ENCODE measurements around the gene ANKRD10.
"Not testable (repeated sequence)": the region's sequence is repeated elsewhere in the genome, so short reads cannot be mapped to it uniquely, and the experiment has no call there.

ANKRD10 gene

GRCh38 chr13:110957181-110957884 lies 42.5 kb upstream of the ANKRD10 start:
- Histone ChIP-seq H3K27me3 (ENCODE audit: low read length) (no peaks in the 10 kb centered on the region), H3K9me3 (ENCODE audit: insufficient read depth, low read length) (peaks cover 11% of the 10 kb centered on the region; the same call in 1 of the 2 replicates), H3F3A (ENCODE audit: insufficient read depth) (no peaks in the 10 kb centered on the region), H3K4me2 (ENCODE audit: low read depth, low read length, poor library complexity, severe bottlenecking) (no peak overlapping the region), H2AFZ (ENCODE audit: low read depth, low read length, severe bottlenecking) (no peak overlapping the region), H3K27ac (ENCODE audit: low read depth, low read length) (no peak overlapping the region), H3K4me3 (ENCODE audit: insufficient read depth, low read length, poor library complexity, severe bottlenecking) (no peak overlapping the region), H3K9ac (ENCODE audit: low read length) (no peak overlapping the region), H3K9me2 (replicated peaks; ENCODE audit: insufficient read depth, low read length) (no peaks in the 10 kb centered on the region), H3K79me2 (ENCODE audit: insufficient read depth, low read length) (no peaks in the 10 kb centered on the region), H3K36me3 (ENCODE audit: low read length) (no peaks in the 10 kb centered on the region), H4K20me1 (ENCODE audit: low read depth, low read length) (no peaks in the 10 kb centered on the region)
- TF ChIP-seq EZH2phosphoT487 (conservative IDR thresholded peaks at IDR 0.05; ENCODE audit: low read length), result no peak
- TF ChIP-seq CTCF (IDR thresholded peaks at IDR 0.05; ENCODE audit: insufficient read depth, low read length, poor library complexity, severe bottlenecking), result no peak

DNA sequence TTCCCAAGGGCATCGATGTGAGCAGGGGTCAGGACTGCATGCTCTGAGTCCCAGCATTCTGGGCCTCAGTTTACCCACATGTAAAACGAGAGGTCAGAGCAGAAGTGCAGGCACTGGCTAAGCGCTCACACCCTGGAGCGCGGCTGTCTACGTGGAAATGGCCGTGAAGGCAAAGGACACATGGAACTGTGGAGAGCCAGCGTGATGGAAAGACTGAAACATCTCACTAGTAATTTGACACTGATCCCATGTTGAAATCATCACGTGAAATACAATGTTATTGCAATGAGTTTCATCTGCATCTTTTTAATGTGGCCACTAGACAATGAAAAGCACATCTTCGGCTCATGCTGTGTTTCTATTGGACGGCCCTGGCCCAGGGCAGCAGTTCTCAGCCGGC lies 41.3 kb upstream of the ANKRD10 start:
- not testable (repeated sequence) for H2AFZ ChIP-seq (ENCODE audit: low read depth, low read length, severe bottlenecking); H3K79me2 ChIP-seq (ENCODE audit: insufficient read depth, low read length); H3K27ac ChIP-seq (ENCODE audit: low read depth, low read length); H3F3A ChIP-seq (ENCODE audit: insufficient read depth); H3K27me3 ChIP-seq (ENCODE audit: low read length); H3K4me3 ChIP-seq (ENCODE audit: insufficient read depth, low read length, poor library complexity, severe bottlenecking); H3K9me3 ChIP-seq (ENCODE audit: insufficient read depth, low read length); H3K36me3 ChIP-seq (ENCODE audit: low read length); H3K9ac ChIP-seq (ENCODE audit: low read length); H3K4me2 ChIP-seq (ENCODE audit: low read depth, low read length, poor library complexity, severe bottlenecking); H4K20me1 ChIP-seq (ENCODE audit: low read depth, low read length); H3K9me2 ChIP-seq (replicated peaks; ENCODE audit: insufficient read depth, low read length)

DNA sequence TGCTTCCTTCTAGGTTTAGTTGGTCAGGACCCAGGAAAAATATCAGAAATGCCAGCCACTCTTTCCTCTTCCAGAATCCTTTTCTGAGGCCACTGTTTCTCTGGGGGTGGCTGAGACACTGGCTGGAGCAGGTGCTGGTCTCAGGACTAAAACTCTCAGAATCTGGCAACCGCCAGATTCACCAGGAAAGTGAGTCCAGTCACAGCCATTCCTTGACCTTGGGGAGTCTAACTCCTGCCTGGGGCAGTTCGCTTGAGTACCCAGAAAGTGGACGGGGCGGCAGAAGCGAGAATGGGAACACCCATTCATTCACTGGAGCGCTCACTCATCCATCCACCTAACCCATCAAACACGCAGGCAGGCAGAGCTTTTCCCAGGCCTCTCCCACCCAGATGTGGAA lies 40.7 kb upstream of the ANKRD10 start:
- H3K9me2 ChIP-seq (replicated peaks; ENCODE audit: insufficient read depth, low read length); H3F3A ChIP-seq (ENCODE audit: insufficient read depth); H3K27me3 ChIP-seq (ENCODE audit: low read length); H3K4me2 ChIP-seq (ENCODE audit: low read depth, low read length, poor library complexity, severe bottlenecking); H4K20me1 ChIP-seq (ENCODE audit: low read depth, low read length); H3K9ac ChIP-seq (ENCODE audit: low read length); H3K4me3 ChIP-seq (ENCODE audit: insufficient read depth, low read length, poor library complexity, severe bottlenecking); H3K27ac ChIP-seq (ENCODE audit: low read depth, low read length); H2AFZ ChIP-seq (ENCODE audit: low read depth, low read length, severe bottlenecking); H3K9me3 ChIP-seq (ENCODE audit: insufficient read depth, low read length); H3K79me2 ChIP-seq (ENCODE audit: insufficient read depth, low read length); H3K36me3 ChIP-seq (ENCODE audit: low read length): not testable (repeated sequence)

DNA sequence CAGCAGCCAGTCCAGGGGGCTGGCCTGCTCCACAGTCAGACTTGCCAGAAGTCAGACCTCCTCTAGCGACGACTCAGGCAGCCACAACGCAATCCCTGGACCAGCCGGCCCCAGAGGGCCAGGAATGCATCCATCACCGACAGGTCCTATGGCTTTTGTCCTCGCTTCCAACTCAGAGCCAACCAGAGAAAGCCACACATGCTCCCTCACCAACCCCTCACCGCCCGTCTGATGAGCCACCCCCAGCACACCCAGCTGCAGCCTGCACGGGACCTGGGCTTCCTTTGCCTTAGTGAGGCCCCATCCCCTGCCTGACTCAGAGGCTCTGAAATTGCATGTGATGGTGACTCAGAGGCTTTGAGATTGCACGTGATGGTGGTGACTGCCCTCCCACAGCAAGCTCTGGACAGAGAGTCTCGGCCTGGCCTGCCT lies 40.2 kb upstream of the ANKRD10 start:
- not testable (repeated sequence) for H3K9me2 ChIP-seq (replicated peaks; ENCODE audit: insufficient read depth, low read length); H2AFZ ChIP-seq (ENCODE audit: low read depth, low read length, severe bottlenecking); H3K4me2 ChIP-seq (ENCODE audit: low read depth, low read length, poor library complexity, severe bottlenecking); H3F3A ChIP-seq (ENCODE audit: insufficient read depth); H3K27ac ChIP-seq (ENCODE audit: low read depth, low read length); H3K9me3 ChIP-seq (ENCODE audit: insufficient read depth, low read length); H3K27me3 ChIP-seq (ENCODE audit: low read length); H3K4me3 ChIP-seq (ENCODE audit: insufficient read depth, low read length, poor library complexity, severe bottlenecking); H3K79me2 ChIP-seq (ENCODE audit: insufficient read depth, low read length); H3K36me3 ChIP-seq (ENCODE audit: low read length); H4K20me1 ChIP-seq (ENCODE audit: low read depth, low read length); H3K9ac ChIP-seq (ENCODE audit: low read length)

DNA sequence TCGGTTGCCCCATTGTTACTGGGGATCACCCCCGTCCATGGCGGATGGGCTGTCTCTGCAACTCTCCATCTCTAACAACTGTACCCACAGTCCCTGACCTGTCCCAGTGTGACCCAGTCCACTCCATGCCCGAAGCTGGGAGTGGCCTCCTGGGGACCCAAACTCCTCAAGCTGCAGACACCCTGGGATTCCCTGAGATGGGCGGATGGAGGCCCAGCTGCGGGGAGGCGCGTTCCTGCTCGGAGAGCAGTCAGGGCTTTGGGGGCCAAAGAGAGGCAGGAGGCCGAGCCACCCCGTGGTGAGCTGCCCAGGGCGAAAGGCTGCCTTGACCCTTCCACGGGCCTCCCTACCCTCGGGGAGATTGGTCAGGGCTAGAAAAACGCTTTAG lies 39.7 kb upstream of the ANKRD10 start:
- H3K79me2 ChIP-seq (ENCODE audit: insufficient read depth, low read length); H4K20me1 ChIP-seq (ENCODE audit: low read depth, low read length); H3K4me2 ChIP-seq (ENCODE audit: low read depth, low read length, poor library complexity, severe bottlenecking); H3K27ac ChIP-seq (ENCODE audit: low read depth, low read length); H3K9ac ChIP-seq (ENCODE audit: low read length); H3F3A ChIP-seq (ENCODE audit: insufficient read depth); H3K4me3 ChIP-seq (ENCODE audit: insufficient read depth, low read length, poor library complexity, severe bottlenecking); H2AFZ ChIP-seq (ENCODE audit: low read depth, low read length, severe bottlenecking); H3K9me2 ChIP-seq (replicated peaks; ENCODE audit: insufficient read depth, low read length); H3K9me3 ChIP-seq (ENCODE audit: insufficient read depth, low read length); H3K36me3 ChIP-seq (ENCODE audit: low read length); H3K27me3 ChIP-seq (ENCODE audit: low read length): not testable (repeated sequence)
